SU-DHL-6 (cell line): Measurements from ENCODE around the gene CCNL1.

Experiments
- CTCF ChIP-seq: fragments of 200-600 bp; sonication (generic); IDR thresholded peaks from one replicate; pipeline ENCODE4 v1.5.1; 2017; ENCODE audit warnings: antibody characterized with exemption, mild to moderate bottlenecking, low read length, moderate library complexity; ENCODE audit not compliant: insufficient read depth, poor library complexity, severe bottlenecking
- EZH2phosphoT487 ChIP-seq: fragments of 200-600 bp; sonication (generic), shearing (Covaris generic); conservative IDR thresholded peaks from 2 replicates; pipeline ENCODE4 v1.6.1; 2018; ENCODE audit warnings: mild to moderate bottlenecking, antibody characterized with exemption, low read length, moderate library complexity, mixed read lengths

- TF ChIP-seq CTCF = no peak
- no peak for TF ChIP-seq EZH2phosphoT487
Observed at GRCh38 chr3:157104521-157104920, 55.4 kb downstream of the CCNL1 start.
